Measurements from ENCODE around the gene GARNL3.

GARNL3 gene

GRCh38 chr9:127300886-127301447 is 36.4 kb downstream of the GARNL3 start:
- Histone ChIP-seq H3K9me3 (ENCODE audit: control insufficient read depth, low read length) (no peaks in the 10 kb centered on the region), H3K4me3 (ENCODE audit: low read depth, low read length) (no peak overlapping the region), H3K4me1 (no peaks in the 10 kb centered on the region), H2AFZ (no peak overlapping the region), H3K79me2 (peaks cover 8% of the 10 kb centered on the region), H3K4me2 (ENCODE audit: low read length) (no peak overlapping the region), H3K36me3 (ENCODE audit: control insufficient read depth, insufficient read depth, low read length) (no peaks in the 10 kb centered on the region), H3K27ac (no peak overlapping the region), H3K9ac (no peak overlapping the region), H3K27me3 (ENCODE audit: control insufficient read depth, insufficient read depth, low read length) (no peaks in the 10 kb centered on the region)
- TF ChIP-seq CTCF (IDR thresholded peaks at IDR 0.05): no peak

- no peak for TF ChIP-seq CTCF (IDR thresholded peaks at IDR 0.05)
- Histone ChIP-seq H3K27me3 (ENCODE audit: control insufficient read depth, insufficient read depth, low read length) (no peaks in the 10 kb centered on the region), H3K27ac (no peak overlapping the region), H3K79me2 (peaks cover 8% of the 10 kb centered on the region), H3K9me3 (ENCODE audit: control insufficient read depth, low read length) (no peaks in the 10 kb centered on the region), H2AFZ (no peak overlapping the region), H3K9ac (no peak overlapping the region), H3K36me3 (ENCODE audit: control insufficient read depth, insufficient read depth, low read length) (no peaks in the 10 kb centered on the region), H3K4me2 (ENCODE audit: low read length) (no peak overlapping the region), H3K4me3 (ENCODE audit: low read depth, low read length) (no peak overlapping the region), H3K4me1 (no peaks in the 10 kb centered on the region)
Observed at GRCh38 chr9:127303830-127304229, 39.3 kb downstream of the GARNL3 start.

GRCh38 chr9:127305206-127305837 is 40.7 kb downstream of the GARNL3 start:
- Histone ChIP-seq H3K4me2 (ENCODE audit: low read length) (no peak overlapping the region), H3K9me3 (ENCODE audit: control insufficient read depth, low read length) (no peaks in the 10 kb centered on the region), H3K27me3 (ENCODE audit: control insufficient read depth, insufficient read depth, low read length) (no peaks in the 10 kb centered on the region), H3K4me1 (no peaks in the 10 kb centered on the region), H3K79me2 (peaks cover 8% of the 10 kb centered on the region), H3K36me3 (ENCODE audit: control insufficient read depth, insufficient read depth, low read length) (no peaks in the 10 kb centered on the region), H2AFZ (no peak overlapping the region), H3K9ac (no peak overlapping the region), H3K27ac (no peak overlapping the region), H3K4me3 (ENCODE audit: low read depth, low read length) (no peak overlapping the region)
- TF ChIP-seq CTCF (IDR thresholded peaks at IDR 0.05): no peak

- no peak overlapping the region for H3K9ac ChIP-seq
- H3K4me3 ChIP-seq (ENCODE audit: low read depth, low read length): no peak overlapping the region
- no peaks in the 10 kb centered on the region for H3K4me1 ChIP-seq
- H3K4me2 ChIP-seq (ENCODE audit: low read length): no peak overlapping the region
- no peaks in the 10 kb centered on the region for H3K27me3 ChIP-seq (ENCODE audit: control insufficient read depth, insufficient read depth, low read length)
- H3K36me3 ChIP-seq (ENCODE audit: control insufficient read depth, insufficient read depth, low read length): no peaks in the 10 kb centered on the region
- no peaks in the 10 kb centered on the region for H3K9me3 ChIP-seq (ENCODE audit: control insufficient read depth, low read length)
- peaks cover 6% of the 10 kb centered on the region for H3K79me2 ChIP-seq
- H2AFZ ChIP-seq: no peak overlapping the region
- TF ChIP-seq CTCF (IDR thresholded peaks at IDR 0.05): no peak
- H3K27ac ChIP-seq: no peak overlapping the region
Observed at GRCh38 chr9:127305838-127306226, 41.3 kb downstream of the GARNL3 start.

GRCh38 chr9:127307802-127308201 is 43.2 kb downstream of the GARNL3 start:
- H3K4me1 ChIP-seq: no peaks in the 10 kb centered on the region
- H3K4me2 ChIP-seq (ENCODE audit: low read length): no peak overlapping the region
- H3K27ac ChIP-seq: no peak overlapping the region
- H3K36me3 ChIP-seq (ENCODE audit: control insufficient read depth, insufficient read depth, low read length): no peaks in the 10 kb centered on the region
- H3K9me3 ChIP-seq (ENCODE audit: control insufficient read depth, low read length): no peaks in the 10 kb centered on the region
- no peak overlapping the region for H3K4me3 ChIP-seq (ENCODE audit: low read depth, low read length)
- no peak overlapping the region for H2AFZ ChIP-seq
- no peak overlapping the region for H3K9ac ChIP-seq
- H3K27me3 ChIP-seq (ENCODE audit: control insufficient read depth, insufficient read depth, low read length): no peaks in the 10 kb centered on the region
- TF ChIP-seq CTCF (IDR thresholded peaks at IDR 0.05): no peak
- peaks cover 3% of the 10 kb centered on the region for H3K79me2 ChIP-seq

Measured in parathyroid adenoma (tissue), 2 donors.